ENCODE results near the gene CHD1L.

DNA sequence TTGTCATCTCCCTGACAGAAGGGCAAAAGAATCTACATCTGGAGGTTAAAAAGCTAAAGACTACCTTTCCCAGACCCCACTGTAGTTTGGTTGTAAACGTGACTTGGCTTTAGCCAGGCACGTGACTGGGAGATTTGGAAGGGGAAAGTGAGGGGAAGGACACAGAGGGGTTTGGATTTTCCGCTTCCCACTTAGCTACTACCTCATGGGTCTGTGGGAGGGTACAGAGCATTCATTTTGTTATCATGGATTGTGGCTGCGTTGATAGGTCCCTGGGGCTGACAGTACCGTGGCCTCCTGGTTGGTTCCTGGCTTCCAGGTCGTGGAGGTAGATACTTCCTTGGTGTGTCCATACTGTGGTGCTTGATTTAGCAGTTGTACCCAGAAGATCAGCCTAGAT is 2.6 kb downstream of the CHD1L start:
- no peak for TF ChIP-seq RELA (CRISPR knock-in tag; IDR thresholded peaks at IDR 0.05)
- TF ChIP-seq POLR2A (IDR thresholded peaks at IDR 0.05; ENCODE audit: insufficient read depth in 1 of 2, low read depth in 2 of 2, low read length in 2 of 2), result no peak
